ENCODE results near the gene RAD18. TPM values are rescaled to one million over a fixed set of nuclear protein-coding genes. Genes with fewer than 3 reads are reported as not detected.

RAD18 gene
- total RNA-seq, 2 donors from 2014 or later = 3.0 to 7.2 TPM

DNA sequence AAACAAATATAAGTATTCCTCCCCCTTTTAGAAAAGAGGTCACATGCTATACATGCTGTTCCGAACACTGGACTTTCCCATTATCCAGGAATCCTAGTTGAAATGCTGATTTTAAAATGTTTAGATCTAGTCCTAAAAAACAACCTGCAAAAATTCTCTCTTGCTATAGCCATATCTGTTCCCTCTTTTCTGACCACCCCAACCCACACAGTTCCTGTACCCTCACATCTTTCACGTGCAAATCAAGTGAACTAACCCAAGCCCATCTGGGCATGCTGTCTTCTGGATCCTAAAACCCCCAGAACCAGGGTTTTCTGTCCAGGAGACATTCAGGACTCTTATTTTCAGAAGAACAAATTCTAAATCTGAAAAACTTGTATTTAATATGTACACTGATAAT is 67.4 kb downstream of the RAD18 start:
- no peak for DNase-seq (ENCODE audit: low spot score)
- ATAC-seq (ENCODE audit: insufficient number of reproducible peaks, low FRiP score, low read depth) = no peak
- H3K4me3 ChIP-seq = no peak overlapping the region
- TF ChIP-seq, protein P1, sequence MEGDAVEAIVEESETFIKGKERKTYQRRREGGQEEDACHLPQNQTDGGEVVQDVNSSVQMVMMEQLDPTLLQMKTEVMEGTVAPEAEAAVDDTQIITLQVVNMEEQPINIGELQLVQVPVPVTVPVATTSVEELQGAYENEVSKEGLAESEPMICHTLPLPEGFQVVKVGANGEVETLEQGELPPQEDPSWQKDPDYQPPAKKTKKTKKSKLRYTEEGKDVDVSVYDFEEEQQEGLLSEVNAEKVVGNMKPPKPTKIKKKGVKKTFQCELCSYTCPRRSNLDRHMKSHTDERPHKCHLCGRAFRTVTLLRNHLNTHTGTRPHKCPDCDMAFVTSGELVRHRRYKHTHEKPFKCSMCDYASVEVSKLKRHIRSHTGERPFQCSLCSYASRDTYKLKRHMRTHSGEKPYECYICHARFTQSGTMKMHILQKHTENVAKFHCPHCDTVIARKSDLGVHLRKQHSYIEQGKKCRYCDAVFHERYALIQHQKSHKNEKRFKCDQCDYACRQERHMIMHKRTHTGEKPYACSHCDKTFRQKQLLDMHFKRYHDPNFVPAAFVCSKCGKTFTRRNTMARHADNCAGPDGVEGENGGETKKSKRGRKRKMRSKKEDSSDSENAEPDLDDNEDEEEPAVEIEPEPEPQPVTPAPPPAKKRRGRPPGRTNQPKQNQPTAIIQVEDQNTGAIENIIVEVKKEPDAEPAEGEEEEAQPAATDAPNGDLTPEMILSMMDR (IDR thresholded peaks at IDR 0.05) = no peak
- H3K4me1 ChIP-seq (ENCODE audit: control insufficient read depth in 1 of 2, low read depth in 2 of 2) = peaks cover 10 to 37% of the 10 kb centered on the region in 2 donors
- no peaks in the 10 kb centered on the region for H3K9me3 ChIP-seq
- H3K36me3 ChIP-seq = no peaks in the 10 kb centered on the region
- no peak overlapping the region for H3K27ac ChIP-seq
- H3K27me3 ChIP-seq (replicated peaks; ENCODE audit: insufficient read depth) = no peaks in the 10 kb centered on the region

DNA sequence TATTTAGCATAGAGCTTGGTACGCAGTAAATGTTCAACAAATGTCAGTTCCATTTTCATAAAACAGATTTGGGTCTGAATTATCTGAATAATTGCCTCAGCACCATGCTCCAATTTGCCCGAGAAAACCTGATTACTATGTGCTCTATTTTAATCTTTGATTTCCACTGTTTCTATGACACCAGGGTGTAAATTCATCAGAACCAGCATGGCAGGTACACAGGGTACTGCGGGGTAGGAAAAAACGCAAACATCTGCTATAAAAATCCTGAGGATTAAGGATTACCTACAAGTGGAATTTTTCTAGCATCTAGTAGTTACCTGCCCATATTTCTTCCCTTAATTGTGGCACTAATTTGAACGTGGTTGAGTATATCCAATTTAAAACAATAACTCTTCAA is 70.3 kb downstream of the RAD18 start:
- H3K4me1 ChIP-seq (ENCODE audit: control insufficient read depth in 1 of 2, low read depth in 2 of 2) = peaks cover 9 to 38% of the 10 kb centered on the region in 2 donors
- TF ChIP-seq, protein P1 (IDR thresholded peaks at IDR 0.05) = no peak
- no peaks in the 10 kb centered on the region for H3K27me3 ChIP-seq (replicated peaks; ENCODE audit: insufficient read depth)
- no peak overlapping the region for H3K27ac ChIP-seq
- no peaks in the 10 kb centered on the region for H3K36me3 ChIP-seq
- no peak for ATAC-seq (ENCODE audit: insufficient number of reproducible peaks, low FRiP score, low read depth)
- H3K4me3 ChIP-seq = no peak overlapping the region
- no peak for DNase-seq (ENCODE audit: low spot score)
- H3K9me3 ChIP-seq = no peaks in the 10 kb centered on the region

DNA sequence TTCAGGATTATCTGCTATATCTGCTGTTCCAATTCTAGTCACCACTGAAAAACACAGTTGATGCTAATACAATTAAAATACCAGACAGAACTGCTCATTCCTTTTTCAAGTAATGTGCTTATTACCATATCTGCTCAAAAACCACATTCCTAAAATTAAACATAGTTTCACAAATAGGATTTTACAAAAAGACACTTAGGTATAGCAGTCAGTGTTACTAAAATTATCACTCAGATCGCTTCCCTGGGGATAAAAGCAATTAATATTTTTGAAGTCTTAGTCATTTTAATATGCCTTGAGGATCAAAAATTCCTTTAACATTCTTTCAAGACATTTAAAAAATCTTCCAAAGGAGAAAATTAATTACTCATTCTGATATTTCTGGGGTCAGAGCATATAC is 71.5 kb downstream of the RAD18 start:
- no peaks in the 10 kb centered on the region for H3K9me3 ChIP-seq
- TF ChIP-seq, protein P1 (IDR thresholded peaks at IDR 0.05) = no peak
- no peak overlapping the region for H3K27ac ChIP-seq
- ATAC-seq (ENCODE audit: insufficient number of reproducible peaks, low FRiP score, low read depth) (no peak), DNase-seq (ENCODE audit: low spot score) (no peak)
- H3K4me1 ChIP-seq (ENCODE audit: control insufficient read depth in 1 of 2, low read depth in 2 of 2) = peaks cover 13 to 48% of the 10 kb centered on the region in 2 donors
- H3K4me3 ChIP-seq = no peak overlapping the region
- no peaks in the 10 kb centered on the region for H3K36me3 ChIP-seq
- no peaks in the 10 kb centered on the region for H3K27me3 ChIP-seq (replicated peaks; ENCODE audit: insufficient read depth)

DNA sequence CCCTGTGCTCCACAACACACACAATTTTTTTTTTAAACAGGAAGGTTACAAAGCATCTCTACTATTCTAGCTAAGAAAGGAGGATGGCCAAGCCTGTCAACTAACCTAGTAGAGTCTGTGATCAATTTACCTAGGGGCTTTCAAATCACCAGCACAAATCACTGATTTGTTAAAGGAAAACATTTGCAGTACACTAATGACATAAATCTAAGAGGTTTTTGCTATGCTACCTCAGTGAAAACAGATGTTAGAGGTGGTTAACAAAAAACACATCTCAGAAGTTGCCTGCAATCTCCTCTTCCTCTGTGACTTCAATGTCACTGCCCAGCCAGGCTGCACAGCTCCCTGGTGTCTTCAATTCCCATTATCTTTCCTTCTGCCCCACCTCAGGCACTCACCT is 72.0 kb downstream of the RAD18 start:
- Histone ChIP-seq H3K27me3 (replicated peaks; ENCODE audit: insufficient read depth) (no peaks in the 10 kb centered on the region), H3K4me1 (ENCODE audit: control insufficient read depth in 1 of 2, low read depth in 2 of 2) (peaks cover 13 to 48% of the 10 kb centered on the region in 2 donors), H3K27ac (no peak overlapping the region), H3K9me3 (no peaks in the 10 kb centered on the region), H3K4me3 (no peak overlapping the region), H3K36me3 (no peaks in the 10 kb centered on the region)
- TF ChIP-seq, protein P1 (IDR thresholded peaks at IDR 0.05) = no peak
- ATAC-seq (ENCODE audit: insufficient number of reproducible peaks, low FRiP score, low read depth) (no peak), DNase-seq (ENCODE audit: low spot score) (no peak)

DNA sequence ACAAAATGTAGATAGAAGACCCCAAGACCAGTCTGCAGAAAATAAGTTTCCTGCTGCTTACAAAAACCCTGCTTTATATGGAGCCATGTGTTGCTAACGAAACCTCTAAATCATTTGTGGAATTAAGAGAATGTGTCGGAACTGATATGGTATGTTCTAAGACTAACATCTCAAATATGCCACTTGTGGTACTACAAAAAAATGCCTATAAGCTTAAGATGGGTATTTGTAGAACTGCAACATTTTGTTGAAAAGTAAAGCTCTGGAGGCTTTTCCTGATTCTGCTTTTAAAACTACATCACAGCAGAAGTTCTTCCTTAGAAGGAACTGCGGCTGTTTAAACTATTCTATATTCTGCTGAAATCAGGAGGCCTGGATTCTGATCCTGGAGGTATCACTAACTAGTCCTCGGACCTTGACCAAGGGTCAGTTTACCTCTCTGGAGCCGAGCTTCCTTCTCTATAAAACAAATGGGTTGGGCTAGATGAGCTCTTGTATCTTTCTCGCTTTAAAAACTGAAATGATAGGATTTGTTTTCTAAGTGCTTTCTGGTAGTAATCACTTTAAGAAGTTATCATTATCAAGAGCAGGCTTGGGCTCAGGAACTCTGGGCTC is 74.9 kb downstream of the RAD18 start:
- TF ChIP-seq, protein P1 (IDR thresholded peaks at IDR 0.05) = no peak
- DNase-seq (ENCODE audit: low spot score) (no peak), ATAC-seq (ENCODE audit: insufficient number of reproducible peaks, low FRiP score, low read depth) (no peak)
- H3K36me3 ChIP-seq = no peaks in the 10 kb centered on the region
- no peaks in the 10 kb centered on the region for H3K9me3 ChIP-seq
- H3K4me3 ChIP-seq = no peak overlapping the region
- no peaks in the 10 kb centered on the region for H3K27me3 ChIP-seq (replicated peaks; ENCODE audit: insufficient read depth)
- peaks cover 13 to 45% of the 10 kb centered on the region in 2 donors for H3K4me1 ChIP-seq (ENCODE audit: control insufficient read depth in 1 of 2, low read depth in 2 of 2)
- peak overlapping the region in 1 of 2 donors; percentile 33 for H3K27ac ChIP-seq
